ENCODE results near the gene MYH7B.

The MYH7B gene

GRCh38 chr20:34945315-34946077 lies 10.2 kb upstream of the MYH7B start:
- no peak for DNase-seq

- DNase-seq, result no peak
Observed at GRCh38 chr20:34946661-34947060, 9.0 kb upstream of the MYH7B start.

- DNase-seq, result no peak
Observed at GRCh38 chr20:34947336-34947735, 8.3 kb upstream of the MYH7B start.

- no peak for DNase-seq
Observed at GRCh38 chr20:34948030-34948429, 7.6 kb upstream of the MYH7B start.

DNA sequence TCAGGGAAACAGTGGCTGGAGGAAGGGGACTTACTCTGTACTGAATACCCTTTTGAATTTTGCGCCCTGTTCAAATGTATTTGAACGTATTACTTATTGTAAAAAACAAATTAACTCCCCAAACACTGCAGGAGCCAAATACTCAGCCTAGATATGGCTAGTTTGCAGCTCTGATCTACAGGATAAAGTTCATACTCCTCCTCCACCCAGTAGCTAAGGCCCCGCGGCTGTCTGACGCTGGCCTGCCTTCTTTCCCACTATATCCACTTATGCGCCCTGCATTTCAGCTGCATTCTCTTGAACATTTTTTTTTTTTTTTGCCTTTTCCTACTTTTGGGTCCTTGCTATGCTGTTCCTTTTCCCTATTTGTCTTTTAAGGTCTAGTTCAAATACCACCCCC lies 6.5 kb upstream of the MYH7B start:
- DNase-seq, result no peak

GRCh38 chr20:34951252-34951651 lies 4.4 kb upstream of the MYH7B start:
- no peak for DNase-seq

DNA sequence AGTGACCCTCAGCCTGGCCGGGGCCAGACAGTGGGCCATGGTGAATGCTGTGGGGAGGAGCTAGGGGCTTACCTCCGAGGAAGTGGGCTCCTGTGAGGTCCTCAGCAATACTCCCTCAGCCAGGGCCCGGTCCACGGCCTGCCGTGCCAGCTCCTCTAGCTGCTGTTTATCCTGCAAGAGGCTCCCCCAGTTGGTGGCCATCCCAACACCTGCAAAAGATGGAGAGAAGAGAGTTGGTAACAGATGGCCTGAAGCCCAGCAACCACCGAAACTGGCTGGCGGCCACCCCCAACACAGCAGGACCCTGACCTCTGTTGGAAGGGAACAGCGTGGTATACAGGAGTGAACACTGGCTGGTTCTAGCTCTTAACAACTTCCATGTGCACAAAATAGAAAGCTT lies 4.0 kb upstream of the MYH7B start:
- DNase-seq, result no peak

DNA sequence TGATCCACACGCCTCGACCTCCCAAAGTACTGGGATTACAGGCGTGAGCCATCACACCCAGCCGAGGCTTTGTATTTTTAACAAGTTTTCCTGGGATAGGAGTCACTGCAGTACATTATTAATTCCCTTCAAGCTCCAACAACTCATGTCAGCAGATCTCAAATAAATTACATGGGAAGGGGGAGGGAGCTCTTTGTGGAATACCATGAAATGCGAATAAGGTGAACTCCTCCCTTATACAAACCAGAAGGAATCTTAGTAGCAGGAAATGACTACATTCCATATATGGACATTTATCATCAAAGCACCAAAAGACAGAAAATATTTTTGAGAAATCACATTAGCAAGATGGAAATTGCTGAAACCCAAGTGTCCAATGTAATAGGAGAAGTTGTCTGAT lies 3.0 kb upstream of the MYH7B start:
- DNase-seq, result no peak

- DNase-seq, result no peak
Observed at GRCh38 chr20:34953960-34954359, 1.7 kb upstream of the MYH7B start.

GRCh38 chr20:34954904-34955230 lies 801 bp upstream of the MYH7B start:
- no peak for DNase-seq

- DNase-seq, result no peak
Observed at GRCh38 chr20:34956041-34956458, 382 bp downstream of the MYH7B start.

DNA sequence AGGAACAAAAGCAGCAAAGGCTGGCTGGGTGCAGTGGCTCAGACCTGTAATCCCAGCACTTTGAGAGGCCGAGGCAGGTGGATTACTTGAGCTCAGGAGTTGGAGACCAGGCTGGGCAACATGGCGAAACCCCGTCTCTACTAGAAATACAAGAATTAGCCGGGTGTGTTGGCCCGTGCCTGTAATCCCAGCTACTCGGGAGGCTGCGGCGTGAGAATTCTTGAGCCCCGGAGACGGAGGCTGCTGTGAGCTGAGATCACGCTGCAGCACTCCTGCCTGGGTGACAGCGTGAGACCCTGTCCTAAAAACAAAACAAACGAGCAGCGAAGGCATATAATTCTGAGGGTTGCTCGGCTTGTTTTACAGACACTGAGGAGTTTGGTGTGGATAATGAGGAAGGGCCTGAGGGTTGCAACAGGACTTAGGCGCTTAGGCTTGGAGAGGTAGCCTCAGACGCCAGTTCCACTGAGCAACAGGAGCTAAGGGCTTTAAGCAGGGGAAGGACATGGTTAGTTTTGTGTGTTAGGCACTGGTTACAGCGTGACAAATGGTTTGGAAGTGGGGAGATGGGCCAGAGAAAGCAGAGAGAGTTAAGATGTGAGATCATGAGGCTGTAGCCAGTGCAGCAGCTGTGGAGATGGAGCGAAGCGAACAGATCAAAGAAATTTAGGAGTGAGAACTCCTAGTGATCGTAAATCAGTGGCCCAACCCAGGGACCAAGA lies 1.2 kb downstream of the MYH7B start:
- DNase-seq, result no peak

GRCh38 chr20:34964486-34964885 lies 8.8 kb downstream of the MYH7B start:
- no peak for DNase-seq

GRCh38 chr20:34965051-34965450 lies 9.4 kb downstream of the MYH7B start:
- no peak for DNase-seq

GRCh38 chr20:34967421-34967820 lies 11.8 kb downstream of the MYH7B start:
- no peak for DNase-seq

GRCh38 chr20:34968042-34968775 lies 12.5 kb downstream of the MYH7B start:
- DNase-seq, result no peak

- DNase-seq, result no peak
Observed at GRCh38 chr20:34970193-34970840, 14.6 kb downstream of the MYH7B start.

GRCh38 chr20:34970846-34971560 lies 15.3 kb downstream of the MYH7B start:
- DNase-seq, result no peak

- no peak for DNase-seq
Observed at GRCh38 chr20:34971561-34972235, 16.0 kb downstream of the MYH7B start.

- no peak for DNase-seq
Observed at GRCh38 chr20:34974246-34974645, 18.6 kb downstream of the MYH7B start.

DNA sequence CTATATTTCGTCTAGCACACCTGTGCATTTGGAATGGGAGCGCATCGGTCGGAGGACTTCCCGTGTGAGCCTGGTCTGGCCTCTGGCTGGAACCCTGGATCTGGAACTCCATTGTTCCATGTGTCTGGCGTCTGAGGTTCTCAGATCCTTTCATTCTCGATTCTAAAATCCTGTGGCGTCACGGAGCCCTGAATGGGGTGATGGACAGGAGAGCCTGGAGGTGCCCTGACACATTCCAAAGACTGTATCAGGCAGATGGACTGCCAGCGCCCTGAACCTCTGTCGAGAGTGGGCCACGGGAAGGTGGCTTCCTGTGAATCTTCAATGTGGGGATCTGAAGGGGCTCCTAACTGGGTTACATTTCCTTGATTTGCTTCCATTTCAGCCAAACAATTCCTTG lies 20.6 kb downstream of the MYH7B start:
- no peak for DNase-seq

Measured in NCI-H1694 (cell line).